GM19467 (cell line): ENCODE data around the gene NOX3.
"Not testable (repeated sequence)": the region's sequence is repeated elsewhere in the genome, so short reads cannot be mapped to it uniquely, and the experiment has no call there.

Experiments
- ATAC-seq: cut with Tn5 transposase; IDR thresholded peaks from one replicate; pipeline ENCODE4 v1.9.1; 2021; ENCODE audit warnings: mild to moderate bottlenecking, moderate library complexity; ENCODE audit not compliant: unreplicated experiment

NOX3 gene

GRCh38 chr6:155377061-155377460 lies 78.6 kb downstream of the NOX3 start:
- no peak for ATAC-seq

GRCh38 chr6:155375801-155376200 lies 79.8 kb downstream of the NOX3 start:
- ATAC-seq: no peak

DNA sequence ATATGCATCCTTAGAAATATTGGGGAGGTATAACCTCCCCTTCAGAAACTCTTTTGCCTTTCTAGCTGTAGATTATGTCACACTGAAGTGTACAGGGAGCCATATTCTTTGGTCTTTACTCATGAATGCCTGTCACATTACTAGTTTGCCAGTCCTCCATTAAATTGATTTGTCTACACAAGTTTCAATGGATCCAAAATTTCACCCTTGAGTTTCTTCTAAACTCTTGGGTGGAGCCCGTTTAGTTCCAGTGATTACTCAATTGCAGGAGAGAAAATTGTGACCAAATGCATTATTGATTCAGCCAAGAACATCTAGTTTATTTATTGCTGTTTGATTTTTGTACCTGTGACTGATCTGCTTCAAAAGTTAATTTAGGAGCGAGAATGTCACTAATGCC lies 81.0 kb downstream of the NOX3 start:
- ATAC-seq: no peak

- ATAC-seq: no peak
Observed at GRCh38 chr6:155373276-155373675, 82.4 kb downstream of the NOX3 start.

- ATAC-seq: no peak
Observed at GRCh38 chr6:155372256-155372655, 83.4 kb downstream of the NOX3 start.

- ATAC-seq: no peak
Observed at GRCh38 chr6:155371230-155371629, 84.4 kb downstream of the NOX3 start.

- ATAC-seq: no peak
Observed at GRCh38 chr6:155366325-155366724, 89.3 kb downstream of the NOX3 start.

DNA sequence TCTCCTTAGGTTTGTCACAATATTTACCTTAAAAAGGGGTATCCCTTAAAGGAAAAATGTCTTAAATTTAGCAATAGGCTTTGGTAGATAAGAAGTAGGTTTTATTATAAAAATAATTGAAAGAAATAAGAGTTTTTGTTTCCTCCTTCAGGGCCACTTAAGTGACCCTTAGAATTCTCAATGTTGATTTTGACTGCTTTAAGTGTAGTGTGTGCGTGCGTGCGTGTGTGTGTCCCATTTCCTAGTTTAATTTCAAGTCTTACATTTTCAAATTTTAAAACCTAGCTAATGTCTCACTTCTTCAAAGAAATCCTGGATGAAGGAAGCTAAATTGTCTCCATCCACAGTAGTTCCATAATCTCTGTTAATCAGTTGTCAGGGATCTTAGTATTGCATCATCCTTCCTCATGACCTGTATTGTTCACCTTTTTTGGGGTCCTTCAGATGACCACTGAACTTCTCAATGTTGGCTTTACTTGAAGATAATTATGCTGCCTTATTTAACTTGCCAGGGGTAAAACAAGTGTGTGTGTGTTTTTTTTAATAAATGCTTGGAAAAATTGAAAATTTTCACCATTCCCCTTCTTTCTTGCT lies 90.7 kb downstream of the NOX3 start:
- no peak for ATAC-seq

- not testable (repeated sequence) for ATAC-seq
Observed at GRCh38 chr6:155364021-155364420, 91.6 kb downstream of the NOX3 start.

DNA sequence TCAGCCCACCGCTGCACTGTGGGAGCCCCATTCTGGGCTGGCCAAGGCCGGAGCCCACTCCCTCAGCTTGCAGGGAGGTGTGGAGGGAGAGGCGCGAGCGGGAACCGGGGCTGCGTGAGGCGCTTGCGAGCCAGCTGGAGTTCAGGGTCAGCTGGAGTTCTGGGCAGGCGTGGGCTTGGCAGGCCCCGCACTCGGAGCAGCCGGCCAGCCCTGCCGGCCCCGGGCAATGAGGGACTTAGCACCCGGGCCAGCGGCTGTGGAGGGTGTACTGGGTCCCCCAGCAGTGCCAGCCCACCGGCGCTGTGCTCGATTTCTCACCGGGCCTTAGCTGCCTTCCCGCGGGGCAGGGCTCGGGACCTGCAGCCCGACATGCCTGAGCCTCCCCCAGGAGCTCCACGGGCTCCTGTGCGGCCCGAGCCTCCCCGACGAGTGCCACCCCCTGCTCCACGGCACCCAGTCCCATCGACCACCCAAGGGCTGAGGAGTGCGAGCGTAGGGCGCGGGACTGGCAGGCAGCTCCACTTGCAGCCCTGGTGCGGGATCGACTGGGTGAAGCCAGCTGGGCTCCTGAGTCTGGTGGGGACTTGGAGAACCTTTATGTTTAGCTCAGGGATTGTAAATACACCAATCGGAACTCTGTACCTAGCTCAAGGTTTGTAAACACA lies 92.5 kb downstream of the NOX3 start:
- ATAC-seq: not testable (repeated sequence)

- ATAC-seq: no peak
Observed at GRCh38 chr6:155354167-155354566, 101.5 kb downstream of the NOX3 start.

DNA sequence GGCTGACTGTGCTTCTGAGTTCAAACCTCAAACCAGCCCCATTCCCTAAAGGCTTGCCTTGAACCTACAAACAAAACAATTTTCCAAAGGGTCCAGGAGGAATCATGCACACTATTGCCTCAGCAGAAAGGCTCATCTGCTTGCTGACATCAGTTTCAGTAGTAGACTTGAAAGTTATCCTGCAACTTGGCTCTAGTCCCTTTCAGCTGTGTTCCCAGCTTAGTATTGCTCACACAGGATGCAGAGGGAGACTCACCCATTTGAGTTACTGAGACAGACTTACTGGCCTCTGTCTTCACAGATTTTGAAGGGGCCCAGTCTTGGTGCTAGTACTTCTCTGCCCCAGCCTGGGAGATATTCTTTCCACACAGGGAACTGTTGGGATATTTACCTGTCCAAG lies 102.8 kb downstream of the NOX3 start:
- ATAC-seq: no peak

DNA sequence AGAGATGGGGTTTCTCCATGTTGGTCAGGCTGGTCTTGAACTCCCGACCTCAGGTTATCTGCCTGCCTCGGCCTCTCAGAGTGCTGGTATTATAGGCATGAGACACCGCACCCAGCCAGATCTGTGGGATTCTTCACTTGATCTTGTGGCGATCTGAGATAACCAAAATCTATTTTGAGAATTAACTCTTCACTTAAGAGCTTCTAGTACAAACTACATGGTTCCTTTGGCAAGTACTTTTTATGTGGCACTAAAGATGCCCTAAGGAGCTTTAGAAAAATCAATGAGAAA lies 103.6 kb downstream of the NOX3 start:
- ATAC-seq: no peak

GRCh38 chr6:155351273-155352129 lies 104.1 kb downstream of the NOX3 start:
- peak; percentile 96 for ATAC-seq

DNA sequence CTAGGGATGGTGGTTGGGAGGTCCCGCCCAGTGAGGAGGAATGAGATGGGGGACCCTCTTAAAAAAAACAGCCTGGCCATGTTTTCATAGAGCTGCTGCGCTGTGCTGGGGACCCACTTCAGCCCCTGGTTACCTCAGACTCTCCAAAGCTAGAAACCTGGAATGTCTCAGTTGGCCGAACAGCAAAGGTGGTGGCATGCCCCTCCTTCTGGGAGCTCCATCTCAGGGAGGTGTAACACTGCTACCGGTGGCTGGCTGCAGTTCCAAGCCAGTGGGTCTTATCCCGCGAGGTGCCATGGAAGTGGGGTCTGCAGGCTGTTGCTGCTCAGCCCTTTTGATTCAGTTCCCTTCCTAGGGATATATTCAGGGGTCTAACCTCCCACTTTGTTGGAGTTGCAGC lies 105.7 kb downstream of the NOX3 start:
- ATAC-seq: no peak

- ATAC-seq: no peak
Observed at GRCh38 chr6:155349129-155349528, 106.5 kb downstream of the NOX3 start.

DNA sequence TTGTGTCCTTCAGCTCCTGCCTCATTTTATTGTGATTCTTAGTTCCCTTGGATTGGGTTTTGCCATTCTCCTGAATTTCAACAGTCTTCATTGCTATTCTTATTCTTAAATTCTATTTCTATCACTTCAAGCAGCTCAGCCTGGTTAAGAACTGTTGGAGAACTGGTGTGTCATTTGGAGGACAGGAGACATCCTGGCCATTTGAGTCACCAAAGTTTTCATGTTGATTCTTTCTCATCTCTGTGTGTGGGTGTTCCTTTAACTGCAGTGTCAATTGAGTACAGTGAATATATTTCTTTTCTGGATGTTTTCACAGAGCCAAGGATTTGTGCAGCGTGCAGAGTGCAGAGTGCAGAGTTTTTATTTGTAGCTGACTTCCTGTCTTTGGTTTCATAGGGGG lies 107.8 kb downstream of the NOX3 start:
- ATAC-seq: no peak

DNA sequence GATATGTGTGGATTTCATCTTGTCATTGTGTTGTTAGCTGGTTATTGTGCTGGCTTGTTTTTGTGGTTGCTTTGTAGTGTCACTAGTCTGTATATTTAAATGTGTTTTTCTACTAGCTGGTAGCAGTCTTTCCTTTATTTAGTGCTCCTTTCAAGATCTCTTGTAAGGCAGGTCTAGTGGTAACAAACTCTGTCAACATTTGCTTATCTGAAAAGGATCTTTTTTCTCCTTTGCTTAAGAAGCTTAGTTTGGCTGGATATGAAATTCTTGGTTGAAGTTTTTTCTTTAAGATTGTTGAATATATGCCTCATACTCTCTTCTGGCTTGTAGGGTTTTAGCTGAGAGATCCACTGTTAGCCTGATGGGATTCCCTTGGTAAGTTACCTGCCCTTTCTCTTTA lies 108.7 kb downstream of the NOX3 start:
- no peak for ATAC-seq
